ENCODE data around the gene TFDP1.

The TFDP1 gene

DNA sequence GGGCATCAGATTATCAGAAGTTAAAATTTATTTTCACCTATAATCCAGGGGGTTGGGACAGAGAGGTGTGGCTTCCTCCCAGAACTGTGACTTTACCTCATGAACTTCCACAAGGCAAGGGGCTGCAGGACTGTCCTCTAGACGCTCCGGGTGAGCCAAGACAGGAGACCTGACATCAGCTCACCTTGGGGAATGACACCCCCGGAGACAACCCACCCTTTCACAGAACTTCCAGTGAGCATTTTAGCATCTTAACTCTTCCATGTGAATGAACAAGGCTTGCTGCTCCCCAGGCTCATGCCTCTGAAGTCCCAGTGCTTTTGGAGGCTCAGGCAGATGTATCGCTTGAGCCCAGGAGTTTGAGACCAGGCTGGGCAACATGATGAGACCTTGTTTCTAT lies 29.4 kb upstream of the TFDP1 start:
- WGBS (ENCODE audit: extremely low coverage, insufficient coverage, insufficient read length) = no CpG with 5 or more reads among the region's 4 CpGs

DNA sequence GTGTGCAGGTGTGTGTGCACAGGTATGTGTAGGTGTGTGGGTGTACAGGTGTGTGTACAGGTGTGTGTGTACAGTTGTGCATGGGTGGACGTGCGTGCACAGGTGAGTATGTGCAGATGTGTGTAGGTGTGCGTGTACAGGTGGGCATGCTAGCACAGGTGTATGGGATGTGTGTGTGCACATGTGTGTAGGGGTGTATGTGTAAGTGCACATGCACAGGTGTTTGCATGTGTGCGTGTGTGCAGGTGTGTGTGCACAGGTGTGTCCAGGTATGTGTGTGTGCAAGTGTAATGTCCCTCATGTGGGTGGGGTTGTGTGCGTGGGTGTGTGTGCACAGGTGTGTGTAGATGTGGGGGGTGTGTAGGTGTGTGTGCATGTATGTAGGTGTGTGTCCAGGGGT lies 27.5 kb upstream of the TFDP1 start:
- Histone ChIP-seq H3K14ac (ENCODE audit: low read length) (no peak overlapping the region), H3K4me2 (ENCODE audit: low read length) (no peak overlapping the region), H2BK5ac (ENCODE audit: low read depth, low read length, poor library complexity) (no peak overlapping the region), H3K36me3 (ENCODE audit: control insufficient read depth in 1 of 2, insufficient read depth in 2 of 2, low read length in 2 of 2) (peaks cover 18 to 21% of the 10 kb centered on the region in 2 experiments), H2AFZ (ENCODE audit: insufficient read depth, low read length, poor library complexity) (no peak overlapping the region), H3K27ac (ENCODE audit: low read depth, low read length) (no peak overlapping the region), H3K23ac (ENCODE audit: low read length) (no peak overlapping the region), H4K8ac (ENCODE audit: low read depth, low read length) (no peak overlapping the region), H3K27me3 (ENCODE audit: insufficient read depth, low read length) (no peaks in the 10 kb centered on the region), H3K4me1 (ENCODE audit: control insufficient read depth in 1 of 2, insufficient read depth in 2 of 2, low read length in 2 of 2) (peaks cover 6 to 10% of the 10 kb centered on the region in 2 experiments), H4K12ac (ENCODE audit: low read depth, low read length) (no peak overlapping the region), H3K9ac (ENCODE audit: low read length) (no peak overlapping the region), H3K79me1 (ENCODE audit: low read length) (peaks cover 3% of the 10 kb centered on the region), H3K4ac (ENCODE audit: low read depth, low read length) (no peak overlapping the region), H2AK5ac (ENCODE audit: low read length) (no peak overlapping the region), H3K4me3 (ENCODE audit: low read depth, low read length) (peak overlapping the region; percentile 18), H3K18ac (ENCODE audit: low read length) (no peak overlapping the region), H2BK120ac (ENCODE audit: insufficient read depth, low read length, poor library complexity) (no peak overlapping the region), H3K79me2 (ENCODE audit: control insufficient read depth, insufficient read depth, low read length, poor library complexity) (no peaks in the 10 kb centered on the region), H3K9me3 (ENCODE audit: insufficient read depth, low read depth, low read length) (peaks cover 2% of the 10 kb centered on the region), H2BK12ac (ENCODE audit: low read length) (no peak overlapping the region), H4K91ac (ENCODE audit: low read depth, low read length) (no peak overlapping the region)
- no CpG with 5 or more reads among the region's 5 CpGs for WGBS (ENCODE audit: extremely low coverage, insufficient coverage, insufficient read length)
- DNase-seq = no peak

More for the DNA sequence above, 29.4 kb upstream of the TFDP1 start:
- no peak overlapping the region for H2BK120ac ChIP-seq (ENCODE audit: insufficient read depth, low read length, poor library complexity)
- no peaks in the 10 kb centered on the region for H3K79me1 ChIP-seq (ENCODE audit: low read length)
- no peak overlapping the region for H3K27ac ChIP-seq (ENCODE audit: low read depth, low read length)
- peaks cover 28 to 36% of the 10 kb centered on the region in 2 experiments for H3K36me3 ChIP-seq (ENCODE audit: control insufficient read depth in 1 of 2, insufficient read depth in 2 of 2, low read length in 2 of 2)
- peaks cover 2% of the 10 kb centered on the region for H3K9me3 ChIP-seq (ENCODE audit: insufficient read depth, low read depth, low read length)
- H4K12ac ChIP-seq (ENCODE audit: low read depth, low read length) = no peak overlapping the region
- no peak overlapping the region for H4K91ac ChIP-seq (ENCODE audit: low read depth, low read length)
- no peak overlapping the region for H4K8ac ChIP-seq (ENCODE audit: low read depth, low read length)
- no peak overlapping the region for H3K23ac ChIP-seq (ENCODE audit: low read length)
- no peaks in the 10 kb centered on the region for H3K79me2 ChIP-seq (ENCODE audit: control insufficient read depth, insufficient read depth, low read length, poor library complexity)
- H3K4me1 ChIP-seq (ENCODE audit: control insufficient read depth in 1 of 2, insufficient read depth in 2 of 2, low read length in 2 of 2) = peaks cover 6 to 7% of the 10 kb centered on the region in 2 experiments
- no peak overlapping the region for H3K14ac ChIP-seq (ENCODE audit: low read length)
- no peak overlapping the region for H2BK5ac ChIP-seq (ENCODE audit: low read depth, low read length, poor library complexity)
- H3K4ac ChIP-seq (ENCODE audit: low read depth, low read length) = no peak overlapping the region
- no peaks in the 10 kb centered on the region for H3K27me3 ChIP-seq (ENCODE audit: insufficient read depth, low read length)
- no peak overlapping the region for H2AFZ ChIP-seq (ENCODE audit: insufficient read depth, low read length, poor library complexity)
- DNase-seq = no peak
- no peak overlapping the region for H3K4me3 ChIP-seq (ENCODE audit: low read depth, low read length)
- H3K4me2 ChIP-seq (ENCODE audit: low read length) = no peak overlapping the region
- H2AK5ac ChIP-seq (ENCODE audit: low read length) = no peak overlapping the region
- no peak overlapping the region for H3K18ac ChIP-seq (ENCODE audit: low read length)
- H3K9ac ChIP-seq (ENCODE audit: low read length) = no peak overlapping the region
- no peak overlapping the region for H2BK12ac ChIP-seq (ENCODE audit: low read length)

DNA sequence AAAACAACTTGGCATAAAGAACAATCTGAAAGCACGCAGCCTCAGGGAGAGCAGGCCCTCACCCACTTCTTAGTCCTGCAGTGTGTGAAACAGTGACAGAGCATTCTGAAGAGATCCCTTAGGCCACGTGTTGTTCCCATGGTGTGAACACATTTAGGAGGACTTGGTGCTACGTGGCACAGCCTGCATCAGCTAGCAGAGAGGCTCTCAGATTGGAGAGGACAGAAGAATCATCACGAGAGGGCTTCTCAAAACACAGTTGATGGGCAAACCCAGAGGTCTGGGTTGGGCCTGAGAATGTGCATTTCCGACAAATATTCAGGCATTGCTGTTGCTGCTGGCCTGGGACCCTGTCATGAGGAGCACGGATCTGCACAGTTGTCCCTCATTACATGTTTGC lies 26.1 kb upstream of the TFDP1 start:
- Histone ChIP-seq H3K36me3 (ENCODE audit: control insufficient read depth in 1 of 2, insufficient read depth in 2 of 2, low read length in 2 of 2) (peaks cover 9 to 11% of the 10 kb centered on the region in 2 experiments), H3K18ac (ENCODE audit: low read length) (no peak overlapping the region), H4K12ac (ENCODE audit: low read depth, low read length) (no peak overlapping the region), H2BK12ac (ENCODE audit: low read length) (no peak overlapping the region), H4K91ac (ENCODE audit: low read depth, low read length) (no peak overlapping the region), H3K79me1 (ENCODE audit: low read length) (peaks cover 3% of the 10 kb centered on the region), H3K9me3 (ENCODE audit: insufficient read depth, low read depth, low read length) (peaks cover 2% of the 10 kb centered on the region), H3K79me2 (ENCODE audit: control insufficient read depth, insufficient read depth, low read length, poor library complexity) (no peaks in the 10 kb centered on the region), H3K4me3 (ENCODE audit: low read depth, low read length) (no peak overlapping the region), H2AK5ac (ENCODE audit: low read length) (no peak overlapping the region), H3K27me3 (ENCODE audit: insufficient read depth, low read length) (no peaks in the 10 kb centered on the region), H3K4me2 (ENCODE audit: low read length) (no peak overlapping the region), H3K4ac (ENCODE audit: low read depth, low read length) (no peak overlapping the region), H2AFZ (ENCODE audit: insufficient read depth, low read length, poor library complexity) (no peak overlapping the region), H2BK5ac (ENCODE audit: low read depth, low read length, poor library complexity) (no peak overlapping the region), H3K14ac (ENCODE audit: low read length) (no peak overlapping the region), H3K9ac (ENCODE audit: low read length) (no peak overlapping the region), H4K8ac (ENCODE audit: low read depth, low read length) (no peak overlapping the region), H2BK120ac (ENCODE audit: insufficient read depth, low read length, poor library complexity) (no peak overlapping the region), H3K23ac (ENCODE audit: low read length) (no peak overlapping the region), H3K27ac (ENCODE audit: low read depth, low read length) (no peak overlapping the region), H3K4me1 (ENCODE audit: control insufficient read depth in 1 of 2, insufficient read depth in 2 of 2, low read length in 2 of 2) (peaks cover 6 to 10% of the 10 kb centered on the region in 2 experiments)
- WGBS (ENCODE audit: extremely low coverage, insufficient coverage, insufficient read length) = no CpG with 5 or more reads among the region's 6 CpGs
- DNase-seq = no peak

DNA sequence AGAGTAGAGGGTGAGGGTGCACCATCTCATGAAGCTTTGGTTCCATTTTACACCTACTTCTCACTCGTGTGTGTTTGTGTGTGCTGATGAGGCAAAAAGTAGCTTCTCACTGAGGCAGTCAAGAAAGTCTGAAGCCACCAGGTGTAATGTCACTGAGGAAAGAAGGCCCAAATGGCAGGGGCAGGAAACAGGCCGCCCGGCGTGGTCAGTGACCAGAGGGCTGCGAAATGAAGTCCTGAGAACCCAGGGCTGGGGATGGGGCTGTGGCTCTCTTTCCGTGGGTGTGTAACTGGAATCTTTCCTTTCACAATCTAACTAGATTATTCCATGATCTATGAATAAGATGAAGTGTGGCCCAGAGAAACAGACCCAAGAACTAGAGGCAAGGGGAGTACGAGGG lies 25.5 kb upstream of the TFDP1 start:
- Histone ChIP-seq H3K14ac (ENCODE audit: low read length) (no peak overlapping the region), H3K36me3 (ENCODE audit: control insufficient read depth in 1 of 2, insufficient read depth in 2 of 2, low read length in 2 of 2) (peaks cover 3 to 7% of the 10 kb centered on the region in 2 experiments), H3K27ac (ENCODE audit: low read depth, low read length) (no peak overlapping the region), H3K79me2 (ENCODE audit: control insufficient read depth, insufficient read depth, low read length, poor library complexity) (no peaks in the 10 kb centered on the region), H3K9me3 (ENCODE audit: insufficient read depth, low read depth, low read length) (peaks cover 2% of the 10 kb centered on the region), H3K4ac (ENCODE audit: low read depth, low read length) (no peak overlapping the region), H3K9ac (ENCODE audit: low read length) (no peak overlapping the region), H2BK120ac (ENCODE audit: insufficient read depth, low read length, poor library complexity) (no peak overlapping the region), H3K4me1 (ENCODE audit: control insufficient read depth in 1 of 2, insufficient read depth in 2 of 2, low read length in 2 of 2) (peaks cover 6 to 10% of the 10 kb centered on the region in 2 experiments), H4K91ac (ENCODE audit: low read depth, low read length) (no peak overlapping the region), H2BK5ac (ENCODE audit: low read depth, low read length, poor library complexity) (no peak overlapping the region), H4K8ac (ENCODE audit: low read depth, low read length) (no peak overlapping the region), H2AK5ac (ENCODE audit: low read length) (no peak overlapping the region), H3K79me1 (ENCODE audit: low read length) (peaks cover 3% of the 10 kb centered on the region), H3K4me3 (ENCODE audit: low read depth, low read length) (no peak overlapping the region), H4K12ac (ENCODE audit: low read depth, low read length) (no peak overlapping the region), H3K27me3 (ENCODE audit: insufficient read depth, low read length) (no peaks in the 10 kb centered on the region), H3K18ac (ENCODE audit: low read length) (no peak overlapping the region), H2AFZ (ENCODE audit: insufficient read depth, low read length, poor library complexity) (no peak overlapping the region), H3K4me2 (ENCODE audit: low read length) (no peak overlapping the region), H3K23ac (ENCODE audit: low read length) (no peak overlapping the region), H2BK12ac (ENCODE audit: low read length) (peak overlapping the region; percentile 68)
- DNase-seq = no peak
- no CpG with 5 or more reads among the region's 7 CpGs for WGBS (ENCODE audit: extremely low coverage, insufficient coverage, insufficient read length)

All from trophoblast cell (in vitro differentiated cells and primary cell).